H1 (cell line): ENCODE data around the gene MPPED1. TPM values are rescaled to one million over a fixed set of nuclear protein-coding genes. Genes with fewer than 3 reads are reported as not detected.

Experiments
- CTCF ChIA-PET: fragments of 300-600 bp; sonication (Branson Sonifier 250); formaldehyde crosslinking; loops from one replicate; lab custom pipeline; 2021; ENCODE audit not compliant: partially characterized antibody; lab: Charles Lee
- POLR2A ChIA-PET: fragments of 300-600 bp; sonication (Branson Sonifier 250); formaldehyde crosslinking; loops from one replicate; lab custom pipeline; 2021; ENCODE audit warnings: inconsistent platforms; ENCODE audit not compliant: partially characterized antibody; lab: Charles Lee
- DNase-seq, 2 experiments: peaks; one replicate each; pipeline versions ENCODE4 v3.0.0 to v3.0.0-alpha.2; 2010 to 2022; ENCODE audit warnings: low spot score in 2 of 2, low read depth in 1 of 2, mixed read lengths in 1 of 2
- FAIRE-seq: peaks from 2 replicates; lab custom pipeline; 2011; peaks lifted over from hg19 to GRCh38; lab: Jason Lieb, UNC
- H2AFZ ChIP-seq: 2 replicates; pipeline ENCODE4 v1.8.1; 2012; ENCODE audit warnings: low read length, inconsistent platforms
- H2AK5ac ChIP-seq: 2 replicates; pipeline ENCODE4 v1.6.1; 2013; ENCODE audit warnings: low read depth, low read length
- H2BK120ac ChIP-seq: replicated peaks from 2 replicates; pipeline ENCODE3; 2013; ENCODE audit warnings: low read depth, low read length, inconsistent platforms
- H2BK12ac ChIP-seq: 2 replicates; pipeline ENCODE4 v1.6.1; 2013; ENCODE audit warnings: low read depth, low read length
- H2BK15ac ChIP-seq: 2 replicates; pipeline ENCODE4 v1.6.1; 2013; ENCODE audit warnings: low read length
- H2BK20ac ChIP-seq: 2 replicates; pipeline ENCODE4 v1.6.1; 2013; ENCODE audit warnings: low read length
- H2BK5ac ChIP-seq: 2 replicates; pipeline ENCODE4 v1.6.1; 2013; ENCODE audit warnings: low read depth, low read length
- H3K14ac ChIP-seq: 2 replicates; pipeline ENCODE4 v1.6.1; 2013; ENCODE audit warnings: inconsistent platforms; ENCODE audit not compliant: insufficient read length
- H3K18ac ChIP-seq: 2 replicates; pipeline ENCODE4 v1.6.1; 2013; ENCODE audit warnings: low read length; ENCODE audit errors: extremely low read depth
- H3K23ac ChIP-seq: 2 replicates; pipeline ENCODE4 v1.6.1; 2013; ENCODE audit warnings: inconsistent platforms; ENCODE audit not compliant: insufficient read length
- H3K23me2 ChIP-seq: 2 replicates; pipeline ENCODE4 v1.6.1; 2013; ENCODE audit warnings: low read depth, low read length
- H3K27ac ChIP-seq: 2 replicates; pipeline ENCODE4 v1.6.1; 2011; ENCODE audit warnings: low read depth, low read length, inconsistent platforms
- H3K27me3 ChIP-seq, 4 experiments: replicated peaks in 1 of 4; 1 replicate in 1 of 4; 2 replicates in 3 of 4; pipeline versions ENCODE4 v1.6.1 to v1.8.1; 2011 to 2013; ENCODE audit warnings: low read length in 3 of 4, mild to moderate bottlenecking in 3 of 4, inconsistent platforms in 2 of 4, mixed read lengths in 2 of 4, moderate library complexity in 1 of 4; ENCODE audit not compliant: control insufficient read depth in 3 of 4, insufficient read depth in 3 of 4; ENCODE audit errors: extremely low read depth in 1 of 4
- H3K36me3 ChIP-seq, 4 experiments: 2 replicates each; pipeline versions ENCODE4 v1.6.1 to v1.8.1; 2011 to 2013; ENCODE audit warnings: mild to moderate bottlenecking in 4 of 4, low read length in 3 of 4, moderate library complexity in 2 of 4, control low read depth in 1 of 4, inconsistent platforms in 1 of 4; ENCODE audit not compliant: insufficient read depth in 4 of 4, control insufficient read depth in 2 of 4
- H3K4ac ChIP-seq: replicated peaks from 2 replicates; pipeline ENCODE3; 2013; ENCODE audit warnings: low read length, low read depth, mixed read lengths, inconsistent platforms; ENCODE audit not compliant: insufficient read length
- H3K4me1 ChIP-seq, 4 experiments: replicated peaks in 1 of 4; 1 replicate in 1 of 4; 2 replicates in 3 of 4; pipeline versions ENCODE4 v1.6.1 to v1.8.1; 2011 to 2013; ENCODE audit warnings: low read length in 3 of 4, inconsistent platforms in 2 of 4, mixed read lengths in 1 of 4; ENCODE audit not compliant: insufficient read depth in 4 of 4, control insufficient read depth in 3 of 4
- H3K4me2 ChIP-seq, 2 experiments: 2 replicates each; pipeline versions ENCODE4 v1.6.1 to v1.8.1; 2011 to 2013; ENCODE audit warnings: low read depth in 2 of 2, low read length in 2 of 2, control low read depth in 1 of 2, inconsistent platforms in 1 of 2, mild to moderate bottlenecking in 1 of 2; ENCODE audit not compliant: insufficient read depth in 1 of 2
- H3K4me3 ChIP-seq, 4 experiments: fragments of 200-600, 300-600 bp in 1 of 4; sonication (generic), shearing (Covaris generic), sonication (Bioruptor Twin) in 1 of 4; 2 replicates each; pipeline versions ENCODE4 v1.5.1 to v1.8.1; 2011 to 2016; ENCODE audit warnings: low read length in 4 of 4, low read depth in 3 of 4, control low read depth in 2 of 4, inconsistent platforms in 2 of 4, mild to moderate bottlenecking in 2 of 4, mixed read lengths in 1 of 4, moderate library complexity in 1 of 4; ENCODE audit not compliant: insufficient read depth in 2 of 4; ENCODE audit errors: extremely low read depth in 1 of 4
- H3K56ac ChIP-seq: replicated peaks from 2 replicates; pipeline ENCODE3; 2013; ENCODE audit warnings: low read depth, mild to moderate bottlenecking, mixed read lengths, low read length, inconsistent platforms; ENCODE audit not compliant: insufficient read length
- H3K79me1 ChIP-seq: 2 replicates; pipeline ENCODE4 v1.6.1; 2013; ENCODE audit warnings: low read depth, low read length, control low read depth
- H3K79me2 ChIP-seq, 2 experiments: 2 replicates each; pipeline versions ENCODE4 v1.6.1 to v1.8.1; 2012 to 2013; ENCODE audit warnings: low read length in 2 of 2, mild to moderate bottlenecking in 2 of 2, inconsistent platforms in 1 of 2; ENCODE audit not compliant: insufficient read depth in 2 of 2, control insufficient read depth in 1 of 2
- H3K9ac ChIP-seq, 4 experiments: replicated peaks in 1 of 4; 1 replicate in 1 of 4; 2 replicates in 3 of 4; pipeline versions ENCODE4 v1.6.1 to v1.8.1; 2011 to 2013; ENCODE audit warnings: low read depth in 3 of 4, low read length in 3 of 4, control low read depth in 2 of 4, mild to moderate bottlenecking in 2 of 4, moderate library complexity in 2 of 4, inconsistent platforms in 1 of 4; ENCODE audit errors: extremely low read depth in 1 of 4
- H3K9me3 ChIP-seq, 2 experiments: 2 replicates each; pipeline versions ENCODE4 v1.6.1 to v1.8.1; 2012 to 2013; ENCODE audit warnings: mild to moderate bottlenecking in 2 of 2, moderate library complexity in 2 of 2, control low read depth in 1 of 2, inconsistent platforms in 1 of 2, low read depth in 1 of 2, low read length in 1 of 2, mixed read lengths in 1 of 2; ENCODE audit not compliant: insufficient read depth in 2 of 2
- H4K20me1 ChIP-seq, 2 experiments: replicated peaks in 1 of 2; 2 replicates each; pipeline versions ENCODE3 to v1.8.1; 2011 to 2013; ENCODE audit warnings: inconsistent platforms in 2 of 2, low read length in 2 of 2, mild to moderate bottlenecking in 1 of 2; ENCODE audit not compliant: insufficient read depth in 2 of 2, control insufficient read depth in 1 of 2
- H4K5ac ChIP-seq: 2 replicates; pipeline ENCODE4 v1.6.1; 2013; ENCODE audit warnings: low read length, low read depth, mixed read lengths, inconsistent platforms; ENCODE audit not compliant: insufficient read length
- H4K8ac ChIP-seq: 2 replicates; pipeline ENCODE4 v1.8.0; 2013; ENCODE audit warnings: mild to moderate bottlenecking, moderate library complexity, low read length, inconsistent platforms; ENCODE audit not compliant: insufficient read depth; ENCODE audit errors: extremely low read depth
- H4K91ac ChIP-seq: replicated peaks from 2 replicates; pipeline ENCODE3; 2013; ENCODE audit warnings: low read length, mixed read lengths, inconsistent platforms; ENCODE audit not compliant: insufficient read length
- KDM4A ChIP-seq: IDR thresholded peaks from one replicate; pipeline ENCODE4 v1.7.1; 2012; ENCODE audit warnings: low read depth, mild to moderate bottlenecking, moderate library complexity, low read length, inconsistent platforms; ENCODE audit not compliant: severe bottlenecking
- MAFK ChIP-seq: IDR thresholded peaks from 2 replicates; pipeline ENCODE4 v1.6.1; 2012; ENCODE audit warnings: low read depth, mild to moderate bottlenecking, improper control_type of control experiment, low read length
- SUZ12 ChIP-seq: fragments of 200-600 bp; sonication (generic); IDR thresholded peaks from 2 replicates; pipeline ENCODE4 v1.6.1; 2012; ENCODE audit warnings: mild to moderate bottlenecking, inconsistent platforms, low read length, moderate library complexity, mixed read lengths
- WGBS, 2 experiments: shearing (Covaris generic) in 1 of 2; methylation state at CpG; one replicate each; pipeline versions ENCODE4 v1.1.6 to v1.1.7; 2013 to 2015; ENCODE audit warnings: low lambda C conversion rate in 2 of 2, mixed read lengths in 2 of 2, inconsistent platforms in 1 of 2, low coverage in 1 of 2, missing lambda C conversion rate in 1 of 2; ENCODE audit not compliant: insufficient replicate concordance in 2 of 2, insufficient coverage in 1 of 2, insufficient read length in 1 of 2; ENCODE audit errors: extremely low coverage in 1 of 2, missing lambda C conversion rate in 1 of 2; 5-methylcytosine and 5-hydroxymethylcytosine counted together
- polyA plus RNA-seq, 7 experiments: library from polyadenylated mRNA; depleted of rRNA in 3 of 7; stranded (reverse) in 5 of 7; unstranded in 2 of 7; fragments of >200 nt in 5 of 7; fragments of 200-250 nt in 2 of 7; gene quantifications; 1 replicate in 5 of 7; 2 replicates in 1 of 7; 4 replicates in 1 of 7; pipeline versions ENCODE4 v1.2.1 to v1.2.3, GENCODE V29; 2011 to 2013; ENCODE audit warnings: missing spikeins in 2 of 7, mixed read lengths in 2 of 7
- total RNA-seq: library from RNA; stranded (reverse); fragmentation: NEBNext Ultra II Directional; extraction: Animal tissue kit (Norgen Biotek cat#: 25700); gene quantifications from 2 replicates; pipeline ENCODE4 v1.2.1, GENCODE V29; 2021

Gene MPPED1
- total and polyA plus RNA-seq, 2 of the 8 experiments (the other 6 are each of a cell fraction or from before 2014, with no cell fraction given): 0.29 to 0.37 TPM

DNA sequence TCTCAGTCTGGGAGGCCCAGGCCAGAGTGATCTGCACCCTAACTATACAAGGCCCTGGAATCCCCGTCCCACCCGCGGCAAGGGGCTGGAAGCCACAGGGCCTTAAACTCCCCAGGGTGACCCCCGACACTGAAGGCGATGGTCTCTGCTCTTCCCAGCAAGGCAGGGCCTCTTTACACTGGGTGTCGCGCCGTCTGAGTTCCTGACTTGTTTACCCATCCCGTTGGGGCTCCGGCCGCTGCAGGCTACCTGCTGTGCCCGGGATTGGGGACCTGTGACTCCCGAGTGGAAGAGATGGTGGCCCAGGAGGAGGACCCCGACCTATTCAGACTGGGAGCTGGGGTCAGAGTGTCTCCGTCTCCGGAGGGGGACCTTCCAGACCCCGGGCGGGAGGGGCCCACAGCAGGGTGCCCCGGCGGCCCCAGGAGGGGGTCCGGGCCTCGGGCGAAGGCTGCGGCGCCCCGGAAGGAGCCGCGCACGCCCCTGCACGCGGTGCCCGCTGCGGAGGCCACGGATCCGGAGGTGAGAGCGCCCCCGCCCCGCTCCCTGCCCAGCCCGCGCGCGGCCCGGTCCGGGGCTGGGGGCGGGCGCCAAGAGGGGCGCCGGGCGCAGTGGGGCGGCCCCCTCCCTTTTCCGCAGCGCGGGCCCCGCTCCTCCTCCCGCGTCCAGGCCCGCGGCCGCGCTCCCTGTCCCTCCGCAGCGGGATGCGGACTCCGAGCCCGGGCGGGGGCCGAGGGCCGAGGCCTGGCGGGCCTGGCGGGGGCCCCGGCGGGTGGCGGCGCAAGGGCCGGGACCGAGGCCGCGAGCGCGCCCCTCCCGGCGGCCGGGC lies 560 bp upstream of the MPPED1 start:
- Histone ChIP-seq H3K23ac (no peak overlapping the region), H3K23me2 (peaks cover 5% of the 10 kb centered on the region; the same call in 1 of the 2 replicates), H3K18ac (no peak overlapping the region), H2AK5ac (no peak overlapping the region), H3K56ac (no peak overlapping the region), H4K8ac (peak overlapping the region; percentile 36; the same call in 1 of the 2 replicates), H3K4ac (no peak overlapping the region), H3K4me3 (peak overlapping the region in 2 of 4 experiments; percentile 40 to 55; a peak in 5 of 8 replicates), H4K20me1 (peaks cover 0 to 2% of the 10 kb centered on the region in 2 experiments), H2BK20ac (no peak overlapping the region), H3K27ac (no peak overlapping the region), H3K9me3 (no peaks in the 10 kb centered on the region), H4K5ac (no peak overlapping the region), H2BK5ac (no peak overlapping the region), H3K79me1 (no peaks in the 10 kb centered on the region), H3K36me3 (no peaks in the 10 kb centered on the region), H2BK120ac (no peak overlapping the region), H3K4me2 (peak overlapping the region; percentile 30 to 59), H4K91ac (no peak overlapping the region), H3K14ac (no peak overlapping the region), H3K79me2 (no peaks in the 10 kb centered on the region), H3K9ac (no peak overlapping the region), H2BK15ac (no peak overlapping the region), H2BK12ac (no peak overlapping the region), H3K27me3 (peaks cover 14 to 46% (median 38%) of the 10 kb centered on the region in 4 experiments), H3K4me1 (peaks cover 0 to 5% (median 2%) of the 10 kb centered on the region in 4 experiments; a peak in 6 of 7 replicates), H2AFZ (no peak overlapping the region)
- DNase-seq (no peak), FAIRE-seq (no peak)
- CTCF ChIA-PET: no interaction called here
- WGBS, 2 experiments: 62% methylated on average over 17 of the region's 83 CpGs; no CpG with 5 or more reads in 1 of the 2 experiments
- POLR2A ChIA-PET: no interaction called here
- TF ChIP-seq SUZ12 (peak; percentile 39; the same call in 1 of the 2 replicates), KDM4A (peak; percentile 31), MAFK (no peak)
